SK-N-SH treated with all-trans-retinoic acid at 6 μM for 48 hours (cell line): ENCODE measurements around the gene FGD3.

Experiments used
- SNAI2 ChIP-seq: fragments of 250-450 bp; sonication (Bioruptor Pico); IDR thresholded peaks from 2 replicates; pipeline ENCODE4 v1.5.0; 2020; ENCODE audit warnings: mild to moderate bottlenecking, moderate library complexity
- ZNF70 ChIP-seq: fragments of 450-650 bp; formaldehyde crosslinking; IDR thresholded peaks from 2 replicates; pipeline ENCODE4 v1.5.0; 2020; ENCODE audit warnings: mild to moderate bottlenecking, moderate library complexity
- ZNF8 ChIP-seq: fragments of 450-650 bp; formaldehyde crosslinking; IDR thresholded peaks from 2 replicates; pipeline ENCODE4 v1.5.0; 2020; ENCODE audit warnings: mild to moderate bottlenecking, moderate library complexity
- TF ChIP-seq, protein P1 (sequence below): fragments of 250-450 bp; sonication (Bioruptor Pico); IDR thresholded peaks from 2 replicates; pipeline ENCODE4 v1.8.0; 2021; ENCODE audit warnings: low read depth, mild to moderate bottlenecking, moderate library complexity, borderline replicate concordance
- TF ChIP-seq, protein P2 (sequence below): fragments of 250-450 bp; sonication (Bioruptor Pico); IDR thresholded peaks from 2 replicates; pipeline ENCODE4 v1.5.0; 2020; ENCODE audit warnings: mild to moderate bottlenecking, moderate library complexity

DNA sequence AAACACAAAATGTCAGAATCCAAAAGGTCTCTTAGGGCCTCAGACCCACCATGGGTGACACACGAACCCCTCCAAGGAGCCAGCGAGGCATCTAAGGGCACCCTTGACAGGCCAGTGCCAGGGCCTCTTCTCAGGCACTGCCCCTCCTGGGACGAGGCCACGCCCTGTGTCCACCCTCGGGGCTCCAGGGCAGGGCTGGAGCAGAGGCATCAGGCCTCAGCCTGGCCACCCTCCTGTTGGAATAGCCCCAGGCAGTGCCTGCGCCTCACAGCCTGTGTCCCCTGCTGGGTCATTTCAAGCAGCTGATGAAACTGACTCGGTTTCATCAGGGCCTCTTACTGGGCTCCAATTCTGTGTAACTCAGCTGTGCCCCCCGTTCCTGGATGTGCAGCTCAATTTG, 78.4 kb downstream of the FGD3 start:
- TF ChIP-seq ZNF8 (CRISPR knock-in tag) (no peak), SNAI2 (CRISPR knock-in tag) (no peak), ZNF70 (CRISPR knock-in tag) (no peak)
- TF ChIP-seq, protein P1, sequence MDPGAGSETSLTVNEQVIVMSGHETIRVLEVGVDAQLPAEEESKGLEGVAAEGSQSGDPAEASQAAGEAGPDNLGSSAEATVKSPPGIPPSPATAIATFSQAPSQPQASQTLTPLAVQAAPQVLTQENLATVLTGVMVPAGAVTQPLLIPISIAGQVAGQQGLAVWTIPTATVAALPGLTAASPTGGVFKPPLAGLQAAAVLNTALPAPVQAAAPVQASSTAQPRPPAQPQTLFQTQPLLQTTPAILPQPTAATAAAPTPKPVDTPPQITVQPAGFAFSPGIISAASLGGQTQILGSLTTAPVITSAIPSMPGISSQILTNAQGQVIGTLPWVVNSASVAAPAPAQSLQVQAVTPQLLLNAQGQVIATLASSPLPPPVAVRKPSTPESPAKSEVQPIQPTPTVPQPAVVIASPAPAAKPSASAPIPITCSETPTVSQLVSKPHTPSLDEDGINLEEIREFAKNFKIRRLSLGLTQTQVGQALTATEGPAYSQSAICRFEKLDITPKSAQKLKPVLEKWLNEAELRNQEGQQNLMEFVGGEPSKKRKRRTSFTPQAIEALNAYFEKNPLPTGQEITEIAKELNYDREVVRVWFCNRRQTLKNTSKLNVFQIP (CRISPR knock-in tag), result no peak
- TF ChIP-seq, protein P2, sequence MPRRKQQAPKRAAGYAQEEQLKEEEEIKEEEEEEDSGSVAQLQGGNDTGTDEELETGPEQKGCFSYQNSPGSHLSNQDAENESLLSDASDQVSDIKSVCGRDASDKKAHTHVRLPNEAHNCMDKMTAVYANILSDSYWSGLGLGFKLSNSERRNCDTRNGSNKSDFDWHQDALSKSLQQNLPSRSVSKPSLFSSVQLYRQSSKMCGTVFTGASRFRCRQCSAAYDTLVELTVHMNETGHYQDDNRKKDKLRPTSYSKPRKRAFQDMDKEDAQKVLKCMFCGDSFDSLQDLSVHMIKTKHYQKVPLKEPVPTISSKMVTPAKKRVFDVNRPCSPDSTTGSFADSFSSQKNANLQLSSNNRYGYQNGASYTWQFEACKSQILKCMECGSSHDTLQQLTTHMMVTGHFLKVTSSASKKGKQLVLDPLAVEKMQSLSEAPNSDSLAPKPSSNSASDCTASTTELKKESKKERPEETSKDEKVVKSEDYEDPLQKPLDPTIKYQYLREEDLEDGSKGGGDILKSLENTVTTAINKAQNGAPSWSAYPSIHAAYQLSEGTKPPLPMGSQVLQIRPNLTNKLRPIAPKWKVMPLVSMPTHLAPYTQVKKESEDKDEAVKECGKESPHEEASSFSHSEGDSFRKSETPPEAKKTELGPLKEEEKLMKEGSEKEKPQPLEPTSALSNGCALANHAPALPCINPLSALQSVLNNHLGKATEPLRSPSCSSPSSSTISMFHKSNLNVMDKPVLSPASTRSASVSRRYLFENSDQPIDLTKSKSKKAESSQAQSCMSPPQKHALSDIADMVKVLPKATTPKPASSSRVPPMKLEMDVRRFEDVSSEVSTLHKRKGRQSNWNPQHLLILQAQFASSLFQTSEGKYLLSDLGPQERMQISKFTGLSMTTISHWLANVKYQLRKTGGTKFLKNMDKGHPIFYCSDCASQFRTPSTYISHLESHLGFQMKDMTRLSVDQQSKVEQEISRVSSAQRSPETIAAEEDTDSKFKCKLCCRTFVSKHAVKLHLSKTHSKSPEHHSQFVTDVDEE, result no peak
